RWPE2 (cell line): ENCODE data around the gene HEPACAM2.

Experiments used
- ATAC-seq: fragments of 200-7000 bp; cut with Tn5 transposase; 3 replicates; pipeline ENCODE4 v1.9.1; 2021; ENCODE audit warnings: low read depth
- DNase-seq: peaks from one replicate; pipeline ENCODE4 v3.0.0-alpha.2; 2020; ENCODE audit warnings: low spot score
- H3K27ac ChIP-seq: fragments of 450-650 bp; 2 replicates; pipeline ENCODE4 v1.5.1; 2017; ENCODE audit warnings: mild to moderate bottlenecking; ENCODE audit not compliant: poor library complexity, severe bottlenecking
- H3K27me3 ChIP-seq: fragments of 250-450 bp; sonication (Bioruptor Pico); 2 replicates; pipeline ENCODE4 v1.5.1; 2021; ENCODE audit warnings: mild to moderate bottlenecking, moderate library complexity; ENCODE audit not compliant: insufficient read depth, poor library complexity, severe bottlenecking
- H3K36me3 ChIP-seq: fragments of 250-450 bp; sonication (Bioruptor Pico); 2 replicates; pipeline ENCODE4 v1.5.1; 2020; ENCODE audit warnings: low read depth, mild to moderate bottlenecking, moderate library complexity
- H3K4me1 ChIP-seq: fragments of 250-450 bp; sonication (Bioruptor Pico); 2 replicates; pipeline ENCODE4 v1.5.1; 2021; ENCODE audit warnings: mild to moderate bottlenecking, moderate library complexity; ENCODE audit not compliant: insufficient read depth, poor library complexity, severe bottlenecking
- H3K4me3 ChIP-seq: fragments of 250-450 bp; sonication (Bioruptor Pico); 2 replicates; pipeline ENCODE4 v1.5.1; 2021; ENCODE audit warnings: mild to moderate bottlenecking, moderate library complexity; ENCODE audit not compliant: severe bottlenecking
- H3K9me3 ChIP-seq: fragments of 250-450 bp; sonication (Bioruptor Pico); 2 replicates; pipeline ENCODE4 v1.5.1; 2021; ENCODE audit warnings: mild to moderate bottlenecking, moderate library complexity; ENCODE audit not compliant: severe bottlenecking
- TF ChIP-seq, protein P1 (sequence below): fragments of 450-650 bp; IDR thresholded peaks from one replicate; pipeline ENCODE4 v1.5.1; 2017; ENCODE audit warnings: mild to moderate bottlenecking, moderate library complexity; ENCODE audit not compliant: poor library complexity, severe bottlenecking

Gene HEPACAM2

DNA sequence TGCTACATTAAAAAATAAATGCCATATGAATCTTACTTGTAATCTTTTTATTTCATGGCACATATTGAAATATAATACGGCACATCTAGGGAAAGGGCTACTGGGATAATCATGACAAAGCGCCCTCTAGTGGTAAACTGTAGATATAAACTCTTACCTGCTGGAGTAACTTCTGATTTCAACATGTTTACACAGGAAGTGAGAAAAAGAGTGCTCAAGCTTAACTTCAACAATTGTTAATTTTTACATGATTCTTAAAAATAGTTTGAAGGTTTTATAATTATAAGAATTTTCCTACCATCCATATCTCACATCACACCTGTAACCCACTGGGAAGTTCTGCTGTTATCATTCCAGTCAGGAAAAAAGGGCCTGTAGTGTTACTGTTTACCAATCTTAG lies 2.0 kb upstream of the HEPACAM2 start:
- H3K4me3 ChIP-seq = no peak overlapping the region
- TF ChIP-seq, protein P1, sequence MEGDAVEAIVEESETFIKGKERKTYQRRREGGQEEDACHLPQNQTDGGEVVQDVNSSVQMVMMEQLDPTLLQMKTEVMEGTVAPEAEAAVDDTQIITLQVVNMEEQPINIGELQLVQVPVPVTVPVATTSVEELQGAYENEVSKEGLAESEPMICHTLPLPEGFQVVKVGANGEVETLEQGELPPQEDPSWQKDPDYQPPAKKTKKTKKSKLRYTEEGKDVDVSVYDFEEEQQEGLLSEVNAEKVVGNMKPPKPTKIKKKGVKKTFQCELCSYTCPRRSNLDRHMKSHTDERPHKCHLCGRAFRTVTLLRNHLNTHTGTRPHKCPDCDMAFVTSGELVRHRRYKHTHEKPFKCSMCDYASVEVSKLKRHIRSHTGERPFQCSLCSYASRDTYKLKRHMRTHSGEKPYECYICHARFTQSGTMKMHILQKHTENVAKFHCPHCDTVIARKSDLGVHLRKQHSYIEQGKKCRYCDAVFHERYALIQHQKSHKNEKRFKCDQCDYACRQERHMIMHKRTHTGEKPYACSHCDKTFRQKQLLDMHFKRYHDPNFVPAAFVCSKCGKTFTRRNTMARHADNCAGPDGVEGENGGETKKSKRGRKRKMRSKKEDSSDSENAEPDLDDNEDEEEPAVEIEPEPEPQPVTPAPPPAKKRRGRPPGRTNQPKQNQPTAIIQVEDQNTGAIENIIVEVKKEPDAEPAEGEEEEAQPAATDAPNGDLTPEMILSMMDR = peak; percentile 94
- H3K9me3 ChIP-seq = no peaks in the 10 kb centered on the region
- no peak for ATAC-seq
- H3K27me3 ChIP-seq = no peaks in the 10 kb centered on the region
- no peak for DNase-seq
- peaks cover 21% of the 10 kb centered on the region for H3K4me1 ChIP-seq
- no peak overlapping the region for H3K27ac ChIP-seq
- H3K36me3 ChIP-seq = no peaks in the 10 kb centered on the region

DNA sequence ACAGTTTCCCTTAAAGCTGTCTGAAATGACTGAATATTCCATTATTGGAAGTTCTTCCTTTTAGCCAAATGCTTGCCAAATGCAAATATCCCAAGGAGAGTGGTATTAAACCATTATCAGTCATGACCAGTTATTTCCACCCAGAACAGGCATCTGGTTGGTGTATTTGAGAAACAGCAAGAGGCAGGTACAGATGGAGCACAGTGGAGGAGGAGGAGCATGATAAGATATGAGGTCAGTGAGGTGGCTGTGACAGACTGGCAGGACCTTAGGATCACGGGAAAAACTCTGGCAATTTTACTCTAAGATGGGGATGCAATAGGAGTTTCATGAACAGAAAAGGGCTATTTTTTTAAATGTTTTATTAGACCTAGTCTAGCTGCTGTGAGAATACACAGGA lies 6.4 kb downstream of the HEPACAM2 start:
- DNase-seq = no peak

DNA sequence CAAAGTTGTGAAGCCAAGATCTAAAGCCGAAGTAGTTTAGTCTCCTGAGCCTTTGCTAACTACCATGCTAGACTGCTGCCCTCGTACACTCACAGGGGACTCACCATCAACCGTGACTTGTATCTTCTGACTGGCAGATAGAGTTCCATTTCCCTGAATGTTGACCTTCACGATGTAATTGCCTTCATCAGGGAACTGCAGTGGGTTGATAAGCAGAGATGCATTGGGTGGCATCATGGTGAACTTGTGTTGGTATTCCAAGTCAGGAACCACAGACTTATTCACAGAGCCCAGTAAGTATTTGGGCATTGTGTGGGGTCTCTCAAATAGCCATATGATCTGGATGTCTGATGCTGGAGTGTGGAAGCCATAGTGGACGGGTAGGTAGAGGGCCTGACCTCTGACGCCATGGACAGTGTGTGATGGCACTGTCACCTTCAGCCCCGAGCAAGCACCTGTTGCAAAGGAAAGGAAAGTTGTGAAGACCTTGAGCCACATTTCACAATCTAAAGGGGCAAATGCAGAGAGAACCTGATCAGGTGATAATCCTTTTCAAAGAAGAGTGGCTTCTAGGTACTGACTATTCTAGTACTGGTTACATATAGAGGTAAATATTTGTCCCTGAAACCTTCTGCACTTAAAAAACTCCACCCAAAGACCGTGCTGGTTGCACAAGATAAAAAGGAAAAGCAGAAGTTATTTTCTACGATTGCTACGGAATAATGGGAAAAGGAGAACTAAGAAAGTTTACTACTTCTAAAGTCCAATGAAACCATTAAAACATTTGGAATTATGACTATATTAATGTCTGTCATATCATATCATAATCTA lies 7.1 kb downstream of the HEPACAM2 start:
- ATAC-seq (no peak), DNase-seq (no peak)
- Histone ChIP-seq H3K9me3 (no peaks in the 10 kb centered on the region), H3K27me3 (peaks cover 15% of the 10 kb centered on the region), H3K36me3 (no peaks in the 10 kb centered on the region), H3K4me1 (no peaks in the 10 kb centered on the region), H3K27ac (no peak overlapping the region), H3K4me3 (no peak overlapping the region)
- TF ChIP-seq, protein P1 = no peak

More for the DNA sequence above, 6.4 kb downstream of the HEPACAM2 start:
- Histone ChIP-seq H3K27me3 (peaks cover 9% of the 10 kb centered on the region), H3K36me3 (no peaks in the 10 kb centered on the region), H3K4me1 (no peaks in the 10 kb centered on the region), H3K4me3 (no peak overlapping the region), H3K9me3 (no peaks in the 10 kb centered on the region), H3K27ac (no peak overlapping the region)
- TF ChIP-seq, protein P1 = no peak
- ATAC-seq = no peak

DNA sequence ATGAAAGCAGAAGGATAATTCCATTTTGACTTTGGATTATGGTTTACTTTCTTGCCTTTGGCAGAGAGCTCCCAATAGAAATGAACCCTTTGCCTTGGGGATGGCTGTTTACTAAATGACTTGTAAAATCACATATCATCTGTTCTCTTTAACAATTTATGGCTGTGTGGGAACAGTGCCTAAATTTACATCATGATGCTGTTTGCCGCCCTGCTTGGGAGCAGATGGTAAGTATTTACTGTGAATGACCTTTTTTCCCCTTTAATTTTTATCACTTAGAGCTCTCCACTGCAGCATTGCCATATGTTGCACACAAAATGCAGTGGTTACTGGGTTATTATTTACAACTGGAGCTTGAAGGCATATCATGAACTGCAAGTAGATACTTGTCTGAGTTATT lies 13.4 kb downstream of the HEPACAM2 start:
- H3K4me3 ChIP-seq = no peak overlapping the region
- no peak overlapping the region for H3K27ac ChIP-seq
- no peaks in the 10 kb centered on the region for H3K9me3 ChIP-seq
- DNase-seq (no peak), ATAC-seq (no peak)
- no peaks in the 10 kb centered on the region for H3K4me1 ChIP-seq
- TF ChIP-seq, protein P1 = no peak
- H3K27me3 ChIP-seq = peaks cover 26% of the 10 kb centered on the region
- no peaks in the 10 kb centered on the region for H3K36me3 ChIP-seq

DNA sequence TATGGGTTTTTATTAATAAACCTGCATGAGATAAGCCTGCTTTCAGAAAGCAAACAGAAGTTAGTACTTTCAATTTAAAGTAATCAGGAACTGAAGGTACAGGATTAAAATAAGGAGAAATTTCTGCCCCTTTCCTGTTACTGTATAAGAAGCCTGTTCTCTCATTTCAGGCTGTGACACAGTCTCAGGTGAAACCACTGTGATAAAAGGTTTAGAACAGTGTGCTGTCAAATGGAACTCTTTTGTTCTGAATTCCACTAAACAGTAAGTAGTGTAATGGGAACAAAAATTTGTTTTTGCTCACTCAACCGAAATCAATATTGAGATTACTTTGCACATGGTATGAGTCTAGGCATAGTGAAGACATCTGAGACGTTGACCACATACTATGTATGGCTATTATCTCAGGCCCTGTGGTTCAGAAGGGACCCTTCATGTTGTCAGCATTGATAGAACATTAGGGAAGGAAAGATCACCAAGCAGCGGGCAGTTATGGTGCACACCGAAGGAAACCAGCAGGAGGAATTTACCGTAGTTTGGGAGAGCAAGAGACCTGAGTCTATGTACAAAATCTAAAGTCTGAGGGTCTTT lies 14.9 kb downstream of the HEPACAM2 start:
- Histone ChIP-seq H3K27ac (no peak overlapping the region), H3K9me3 (no peaks in the 10 kb centered on the region), H3K27me3 (peaks cover 22% of the 10 kb centered on the region), H3K36me3 (no peaks in the 10 kb centered on the region), H3K4me1 (no peaks in the 10 kb centered on the region), H3K4me3 (no peak overlapping the region)
- no peak for DNase-seq
- TF ChIP-seq, protein P1 = no peak
- ATAC-seq = no peak
